Karpas-422 (cell line): ENCODE results near the gene CEBPB. TPM values are rescaled to one million over a fixed set of nuclear protein-coding genes. Genes with fewer than 3 reads are reported as not detected.

Experiments used
- DNase-seq: peaks from one replicate; pipeline ENCODE4 v3.0.0-alpha.2; 2015
- H2AFZ ChIP-seq: fragments of 200-600 bp; sonication (generic); 2 replicates; pipeline ENCODE4 v1.6.1; 2014; ENCODE audit warnings: antibody characterized with exemption, low read length, mixed read lengths
- H3K27ac ChIP-seq: fragments of 200-600 bp; sonication (generic); 2 replicates; pipeline ENCODE4 v1.5.1; 2014; ENCODE audit warnings: mild to moderate bottlenecking, low read length, moderate library complexity
- H3K27me3 ChIP-seq: fragments of 200-600 bp; sonication (generic); 2 replicates; pipeline ENCODE4 v1.6.1; 2014; ENCODE audit warnings: low read length, mixed read lengths
- H3K36me3 ChIP-seq: fragments of 200-600 bp; sonication (generic); 2 replicates; pipeline ENCODE4 v1.6.1; 2014; ENCODE audit warnings: low read length, mixed read lengths; ENCODE audit not compliant: insufficient read depth
- H3K4me1 ChIP-seq: fragments of 200-600 bp; sonication (generic); 2 replicates; pipeline ENCODE4 v1.6.1; 2014; ENCODE audit warnings: mild to moderate bottlenecking, low read length, mixed read lengths
- H3K4me2 ChIP-seq: fragments of 200-600 bp; sonication (generic); 2 replicates; pipeline ENCODE4 v1.6.1; 2014; ENCODE audit warnings: low read length, low read depth, mild to moderate bottlenecking; ENCODE audit not compliant: poor library complexity, severe bottlenecking
- H3K4me3 ChIP-seq: fragments of 200-600 bp; sonication (generic); 2 replicates; pipeline ENCODE4 v1.5.1; 2014; ENCODE audit warnings: mild to moderate bottlenecking, antibody characterized with exemption, low read length, mixed read lengths
- H3K79me2 ChIP-seq: fragments of 200-600 bp; sonication (generic); 2 replicates; pipeline ENCODE4 v1.6.1; 2014; ENCODE audit warnings: mild to moderate bottlenecking, low read length, mixed read lengths
- H3K9ac ChIP-seq: fragments of 200-600 bp; sonication (generic); 2 replicates; pipeline ENCODE4 v1.6.0; 2014; ENCODE audit warnings: low read length
- H3K9me2 ChIP-seq: fragments of 200-600 bp; sonication (generic), shearing (Covaris generic); replicated peaks from 2 replicates; pipeline ENCODE4 v1.6.0; 2014; ENCODE audit warnings: mild to moderate bottlenecking, low read length, moderate library complexity; ENCODE audit not compliant: insufficient read depth
- H3K9me3 ChIP-seq: fragments of 300-700, 200-600 bp; sonication (generic); 2 replicates; pipeline ENCODE4 v1.6.1; 2014; ENCODE audit warnings: low read length, mixed read lengths
- H4K20me1 ChIP-seq: fragments of 200-600 bp; sonication (generic); 2 replicates; pipeline ENCODE4 v1.6.1; 2014; ENCODE audit warnings: mild to moderate bottlenecking, antibody characterized with exemption, low read length, low read depth; ENCODE audit not compliant: insufficient read depth
- total RNA-seq: library from RNA; depleted of rRNA; stranded (reverse); fragments of >200 nt; shearing (Covaris generic); gene quantifications from 2 replicates; pipeline ENCODE4 v1.2.3, GENCODE V29; 2014; ENCODE audit warnings: low replicate concordance

CEBPB gene
- total RNA-seq, 1 experiment from 2014 or later: 24.4 TPM

DNA sequence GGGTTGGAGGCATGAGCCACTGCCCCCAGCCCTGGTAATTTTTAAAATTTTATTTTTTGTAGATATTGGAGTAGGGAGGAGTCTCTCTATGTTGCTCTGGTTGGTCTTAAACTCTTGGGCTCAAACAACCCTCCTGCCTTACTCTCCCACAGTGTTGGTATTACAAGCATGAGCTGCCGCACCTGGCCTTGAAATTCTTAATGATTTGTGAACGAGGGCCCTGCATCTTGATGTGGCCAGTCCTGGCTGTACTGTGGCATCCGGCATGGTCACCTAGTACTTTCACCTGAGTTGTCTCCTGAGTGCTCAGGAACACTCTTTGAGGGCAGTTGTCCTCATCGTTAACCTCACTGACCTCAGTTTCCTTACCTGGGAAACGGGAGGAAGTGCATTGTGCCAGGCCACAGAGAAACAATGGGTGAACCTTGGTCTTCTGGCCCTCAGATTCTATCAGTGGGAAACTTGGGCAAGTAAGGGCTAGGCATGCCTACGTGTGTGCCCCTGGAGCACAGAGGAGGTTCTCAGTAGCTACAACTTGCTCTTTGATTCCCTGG is 19.5 kb downstream of the CEBPB start:
- Histone ChIP-seq H3K9me3 (no peaks in the 10 kb centered on the region), H3K36me3 (no peaks in the 10 kb centered on the region), H3K27me3 (0 out of 2 replicates have a peak, but pooled peaks cover under 1% of the 10 kb centered on the region), H3K9ac (no peak overlapping the region), H3K4me2 (no peak overlapping the region), H3K9me2 (no peaks in the 10 kb centered on the region), H4K20me1 (no peaks in the 10 kb centered on the region), H3K27ac (no peak overlapping the region), H3K4me1 (no peaks in the 10 kb centered on the region), H3K79me2 (no peaks in the 10 kb centered on the region), H2AFZ (no peak overlapping the region), H3K4me3 (no peak overlapping the region)
- DNase-seq: no peak

DNA sequence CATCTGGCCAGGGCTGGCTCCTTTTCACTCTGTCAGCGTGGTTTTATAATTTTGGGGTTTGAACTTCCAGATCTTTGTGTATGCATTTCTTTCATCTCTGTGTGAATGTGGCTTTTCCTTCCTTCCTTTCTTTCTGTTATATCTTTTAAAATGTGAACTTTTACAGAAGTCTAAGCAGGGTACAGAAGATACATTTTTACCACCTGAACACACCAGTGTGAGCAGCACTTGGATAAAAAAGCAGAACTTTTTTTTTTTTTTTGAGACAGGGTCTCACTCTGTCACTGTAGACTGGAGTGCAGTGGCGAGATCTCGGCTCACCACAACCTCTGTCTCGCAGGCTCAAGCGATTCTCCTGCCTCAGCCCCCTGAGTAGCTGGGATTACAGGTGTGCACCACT is 20.5 kb downstream of the CEBPB start:
- DNase-seq: no peak
- Histone ChIP-seq H3K9me2 (no peaks in the 10 kb centered on the region), H3K36me3 (no peaks in the 10 kb centered on the region), H3K4me1 (no peaks in the 10 kb centered on the region), H3K9ac (no peak overlapping the region), H3K4me2 (no peak overlapping the region), H3K27ac (no peak overlapping the region), H2AFZ (no peak overlapping the region), H3K9me3 (no peaks in the 10 kb centered on the region), H3K4me3 (no peak overlapping the region), H4K20me1 (no peaks in the 10 kb centered on the region), H3K79me2 (no peaks in the 10 kb centered on the region), H3K27me3 (0 out of 2 replicates have a peak, but pooled peaks cover 2% of the 10 kb centered on the region)

DNA sequence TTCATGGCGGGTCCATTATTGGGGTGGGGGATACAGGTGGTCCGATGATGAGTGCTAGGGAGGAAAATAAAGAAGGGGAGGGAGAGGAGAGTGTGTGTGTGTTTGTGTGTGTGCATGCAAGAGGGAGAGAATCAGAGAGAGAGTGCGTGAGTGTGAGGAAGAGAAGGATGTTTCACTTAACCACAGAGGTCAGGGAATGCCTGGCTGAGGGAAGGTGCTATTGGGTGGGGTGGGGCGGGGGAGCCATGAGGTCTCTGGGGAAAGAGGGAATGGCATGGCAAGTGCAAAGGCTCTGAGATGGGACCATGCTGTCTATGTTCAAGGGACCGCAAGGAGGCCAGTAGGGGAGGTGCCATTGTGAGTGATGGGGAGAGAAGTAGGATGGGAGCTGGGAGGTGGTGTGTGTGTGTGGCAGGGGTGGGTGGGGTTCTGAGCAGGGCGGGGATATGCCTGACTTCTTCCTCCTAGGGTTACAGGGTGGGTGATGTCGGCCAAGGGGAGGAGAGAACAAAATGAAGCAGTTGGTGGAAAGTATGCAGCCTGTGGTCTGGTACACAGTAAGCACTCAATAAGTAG is 23.0 kb downstream of the CEBPB start:
- DNase-seq: no peak
- Histone ChIP-seq H3K9me2 (no peaks in the 10 kb centered on the region), H3K79me2 (no peaks in the 10 kb centered on the region), H2AFZ (no peak overlapping the region), H3K27ac (no peak overlapping the region), H3K27me3 (0 out of 2 replicates have a peak, but pooled peaks cover 2% of the 10 kb centered on the region), H3K4me3 (no peak overlapping the region), H3K9me3 (no peaks in the 10 kb centered on the region), H4K20me1 (no peaks in the 10 kb centered on the region), H3K36me3 (no peaks in the 10 kb centered on the region), H3K4me2 (no peak overlapping the region), H3K9ac (no peak overlapping the region), H3K4me1 (no peaks in the 10 kb centered on the region)

DNA sequence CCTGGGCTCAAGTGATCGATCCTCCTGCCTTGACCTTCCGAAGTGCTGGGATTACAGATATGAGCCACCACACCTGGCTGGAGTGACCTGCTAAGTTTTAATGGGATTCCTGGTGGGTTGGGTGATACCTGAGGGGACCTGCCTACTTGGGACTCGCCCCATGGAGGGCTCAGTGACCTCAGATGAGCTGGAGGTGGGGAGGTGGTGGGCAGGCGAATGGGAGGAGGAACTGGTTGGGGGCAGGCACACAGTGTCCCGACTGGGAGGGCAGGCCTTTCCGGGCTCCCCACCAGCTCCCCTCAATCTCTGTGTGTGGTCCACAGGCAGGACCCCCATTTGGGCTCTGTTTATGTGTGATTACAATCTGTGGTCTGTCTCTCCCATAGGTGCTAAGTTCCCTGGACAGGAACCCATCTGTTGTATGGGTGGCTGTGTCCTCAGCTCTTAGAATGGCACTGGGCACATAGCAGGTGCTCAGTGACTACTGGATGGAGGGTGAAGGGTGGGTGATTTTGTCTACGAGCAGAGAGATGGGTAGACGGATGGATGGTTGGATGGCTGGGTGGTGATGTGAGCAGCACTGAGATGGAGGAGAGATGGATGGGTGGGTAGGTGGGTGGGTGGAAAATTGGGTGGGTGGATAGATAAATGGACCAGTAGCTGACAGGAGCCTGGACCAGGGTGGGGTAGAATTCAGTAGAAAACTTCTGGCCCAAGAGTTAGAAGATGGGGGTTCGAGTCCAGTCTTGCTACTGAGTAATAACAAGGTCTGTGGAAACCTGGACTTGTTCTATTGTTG is 23.8 kb downstream of the CEBPB start:
- Histone ChIP-seq H3K27ac (no peak overlapping the region), H3K9ac (no peak overlapping the region), H3K4me3 (no peak overlapping the region), H3K9me2 (no peaks in the 10 kb centered on the region), H4K20me1 (no peaks in the 10 kb centered on the region), H3K4me1 (no peaks in the 10 kb centered on the region), H3K27me3 (0 out of 2 replicates have a peak, but pooled peaks cover 2% of the 10 kb centered on the region), H3K36me3 (no peaks in the 10 kb centered on the region), H3K9me3 (no peaks in the 10 kb centered on the region), H2AFZ (no peak overlapping the region), H3K79me2 (no peaks in the 10 kb centered on the region), H3K4me2 (no peak overlapping the region)
- DNase-seq: no peak

DNA sequence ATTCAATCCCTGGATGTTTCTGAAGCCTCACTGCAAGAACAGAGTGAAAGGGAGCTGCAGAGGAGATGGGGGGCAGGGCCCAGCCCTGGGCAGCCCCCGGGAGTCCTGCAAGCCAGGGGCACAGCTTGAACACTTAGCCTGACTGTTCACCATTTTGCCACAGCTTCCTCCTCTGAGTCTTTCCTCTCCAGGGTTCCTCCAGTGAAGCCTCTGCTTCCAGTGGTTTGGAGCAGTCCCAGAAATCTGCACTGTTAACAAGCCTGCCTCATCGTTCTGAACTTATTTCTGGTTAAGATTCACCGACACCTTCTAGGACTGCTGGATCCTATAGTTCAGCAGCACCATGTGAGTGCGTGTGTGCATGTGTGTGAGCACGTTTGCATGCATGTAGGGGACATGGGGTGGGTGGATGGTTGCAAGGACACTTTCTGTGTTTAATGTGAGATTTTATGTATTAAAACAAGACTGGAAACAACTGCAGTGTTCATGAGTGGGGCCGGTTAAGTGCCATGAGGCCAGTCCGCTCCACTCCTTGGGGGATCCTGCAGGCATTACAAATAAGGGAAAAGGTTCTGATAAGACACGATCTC is 24.6 kb downstream of the CEBPB start:
- no peak for DNase-seq
- Histone ChIP-seq H2AFZ (no peak overlapping the region), H3K79me2 (no peaks in the 10 kb centered on the region), H3K4me2 (no peak overlapping the region), H3K4me1 (no peaks in the 10 kb centered on the region), H3K27me3 (0 out of 2 replicates have a peak, but pooled peaks cover 2% of the 10 kb centered on the region), H4K20me1 (no peaks in the 10 kb centered on the region), H3K9me2 (no peaks in the 10 kb centered on the region), H3K4me3 (no peak overlapping the region), H3K36me3 (no peaks in the 10 kb centered on the region), H3K9me3 (no peaks in the 10 kb centered on the region), H3K9ac (no peak overlapping the region), H3K27ac (no peak overlapping the region)

DNA sequence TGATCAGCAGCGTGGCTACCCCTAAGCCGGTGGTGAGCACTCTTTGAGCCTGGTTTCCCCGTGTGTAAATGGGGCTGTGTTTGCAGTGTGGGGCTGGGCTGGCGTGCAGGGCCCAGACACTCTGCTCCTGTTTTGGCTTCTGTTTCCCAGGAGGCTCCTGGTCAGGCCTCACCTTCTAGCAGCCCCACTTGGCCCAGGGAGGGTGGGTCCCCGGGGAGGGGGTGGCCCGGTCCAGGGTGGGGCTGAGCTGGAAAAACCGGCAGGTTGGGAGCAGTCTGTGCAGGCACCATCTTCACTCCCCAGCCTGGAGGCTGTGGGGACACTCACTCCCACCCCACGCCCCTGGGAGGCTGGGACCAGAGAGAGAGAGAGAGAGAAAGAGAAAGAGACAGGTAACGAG is 25.3 kb downstream of the CEBPB start:
- Histone ChIP-seq H3K4me2 (no peak overlapping the region), H3K27me3 (0 out of 2 replicates have a peak, but pooled peaks cover 2% of the 10 kb centered on the region), H3K36me3 (no peaks in the 10 kb centered on the region), H3K9me3 (no peaks in the 10 kb centered on the region), H3K27ac (no peak overlapping the region), H3K4me1 (no peaks in the 10 kb centered on the region), H3K4me3 (no peak overlapping the region), H3K9me2 (no peaks in the 10 kb centered on the region), H3K9ac (no peak overlapping the region), H2AFZ (no peak overlapping the region), H3K79me2 (no peaks in the 10 kb centered on the region), H4K20me1 (no peaks in the 10 kb centered on the region)
- no peak for DNase-seq

DNA sequence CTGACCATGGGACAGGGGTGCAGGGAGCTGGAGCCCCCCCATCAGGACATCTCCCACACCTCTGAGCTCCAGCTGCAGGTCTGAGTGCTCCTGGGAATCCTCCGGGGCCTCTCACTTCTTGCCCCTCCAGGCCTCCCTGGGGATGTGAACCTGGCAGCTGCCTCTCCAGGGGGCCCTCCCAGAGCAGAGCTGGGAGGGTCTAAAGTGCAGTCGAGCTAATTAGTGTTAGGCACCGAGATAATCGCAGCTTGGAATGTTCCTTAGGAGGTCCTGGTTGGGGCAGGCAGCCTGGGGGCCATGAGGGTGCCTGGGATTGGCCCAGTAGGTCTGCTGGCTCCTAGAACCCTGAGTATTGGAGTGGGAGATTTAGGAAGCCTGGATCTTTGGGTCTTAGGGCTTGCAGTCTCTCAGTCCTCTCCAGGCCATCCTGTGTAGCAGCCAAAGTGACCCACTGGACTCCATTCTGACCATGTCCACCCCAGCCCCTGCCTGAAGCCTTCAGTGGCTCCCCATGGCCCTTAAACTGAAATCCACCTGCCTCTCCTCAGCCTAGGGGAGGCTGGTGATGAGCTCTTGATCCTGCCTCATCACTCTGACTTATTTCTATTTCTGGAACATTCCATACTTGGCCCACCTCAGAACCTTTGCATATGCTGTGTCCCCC is 26.0 kb downstream of the CEBPB start:
- Histone ChIP-seq H3K9me3 (no peaks in the 10 kb centered on the region), H3K9me2 (no peaks in the 10 kb centered on the region), H3K27me3 (0 out of 2 replicates have a peak, but pooled peaks cover 2% of the 10 kb centered on the region), H2AFZ (no peak overlapping the region), H3K36me3 (no peaks in the 10 kb centered on the region), H3K27ac (no peak overlapping the region), H3K4me3 (no peak overlapping the region), H3K4me1 (no peaks in the 10 kb centered on the region), H4K20me1 (no peaks in the 10 kb centered on the region), H3K9ac (no peak overlapping the region), H3K79me2 (no peaks in the 10 kb centered on the region), H3K4me2 (no peak overlapping the region)
- no peak for DNase-seq
